Osteoblast (primary cell): Measurements from ENCODE around the gene MAGEA9. TPM values are rescaled to one million over a fixed set of nuclear protein-coding genes. Genes with fewer than 3 reads are reported as not detected.

Experiments used
- DNase-seq: peaks from one replicate; pipeline ENCODE4 v3.0.0; 2011; ENCODE audit warnings: low spot score, mixed read lengths; ENCODE audit not compliant: insufficient read length; ENCODE audit errors: missing footprints
- H2AFZ ChIP-seq: 2 replicates; pipeline ENCODE4 v1.6.0; 2011; ENCODE audit warnings: mild to moderate bottlenecking, low read length
- H3K27ac ChIP-seq: 2 replicates; pipeline ENCODE4 v1.5.1; 2011; ENCODE audit warnings: mild to moderate bottlenecking, low read depth, low read length, moderate library complexity
- H3K27me3 ChIP-seq: 2 replicates; pipeline ENCODE4 v1.6.0; 2012; ENCODE audit warnings: mild to moderate bottlenecking, control low read depth, inconsistent platforms, low read length, moderate library complexity; ENCODE audit not compliant: insufficient read depth
- H3K36me3 ChIP-seq: 2 replicates; pipeline ENCODE4 v1.5.1; 2011; ENCODE audit warnings: mild to moderate bottlenecking, low read length, control low read depth, moderate library complexity; ENCODE audit not compliant: insufficient read depth
- H3K4me1 ChIP-seq: 2 replicates; pipeline ENCODE4 v1.5.1; 2011; ENCODE audit warnings: mild to moderate bottlenecking, low read length, control low read depth, moderate library complexity; ENCODE audit not compliant: insufficient read depth
- H3K4me2 ChIP-seq: 2 replicates; pipeline ENCODE4 v1.6.0; 2011; ENCODE audit warnings: mild to moderate bottlenecking, low read length; ENCODE audit not compliant: insufficient read depth
- H3K4me3 ChIP-seq: fragments of 200-600 bp; sonication (generic); 3 replicates; pipeline ENCODE4 v1.5.1; 2012; ENCODE audit warnings: mild to moderate bottlenecking, low read length, inconsistent platforms; ENCODE audit not compliant: insufficient read depth
- H3K79me2 ChIP-seq: 2 replicates; pipeline ENCODE4 v1.6.0; 2012; ENCODE audit warnings: mild to moderate bottlenecking, low read length, control low read depth, inconsistent platforms; ENCODE audit not compliant: insufficient read depth
- H3K9me3 ChIP-seq: 2 replicates; pipeline ENCODE4 v1.5.1; 2011; ENCODE audit warnings: low read depth, low read length, control low read depth
- H4K20me1 ChIP-seq: 2 replicates; pipeline ENCODE4 v1.6.0; 2012; ENCODE audit warnings: mild to moderate bottlenecking, low read length, control low read depth; ENCODE audit not compliant: insufficient read depth
- total RNA-seq: library from RNA; depleted of rRNA; stranded (reverse); fragments of >200 nt; gene quantifications from 2 replicates; pipeline ENCODE4 v1.2.3, GENCODE V29; 2012
- TF ChIP-seq, protein P1 (sequence below): IDR thresholded peaks from 2 replicates; pipeline ENCODE4 v1.5.1; 2011; ENCODE audit warnings: mild to moderate bottlenecking, low read depth, low read length, moderate library complexity; ENCODE audit errors: extremely low read depth

MAGEA9 gene
- total RNA-seq, 1 donor: not detected

DNA sequence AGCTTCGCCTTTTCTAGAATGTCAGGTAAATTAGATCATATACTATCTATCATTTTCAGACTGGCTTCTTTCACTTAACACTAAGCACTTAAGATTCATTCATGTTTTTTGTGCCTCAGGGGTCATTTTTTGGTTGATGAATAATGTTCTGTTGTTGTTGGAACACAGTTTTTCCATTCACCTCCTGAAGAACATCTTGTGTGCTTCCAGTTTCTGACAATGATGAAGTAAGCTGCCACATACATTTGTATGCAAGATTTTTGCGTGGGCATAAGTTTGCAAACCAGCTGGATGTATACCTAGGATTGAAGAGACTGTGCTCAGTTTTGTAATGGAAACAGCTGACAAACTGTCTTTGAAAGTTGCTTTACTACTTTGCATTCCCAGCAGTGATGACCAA lies 37.6 kb downstream of the MAGEA9 start:
- Histone ChIP-seq H3K4me3 (no peak overlapping the region), H3K27me3 (no peaks in the 10 kb centered on the region), H3K27ac (no peak overlapping the region), H3K9me3 (no peaks in the 10 kb centered on the region), H3K79me2 (no peaks in the 10 kb centered on the region), H3K4me1 (no peaks in the 10 kb centered on the region), H3K36me3 (no peaks in the 10 kb centered on the region), H2AFZ (no peak overlapping the region), H3K4me2 (no peak overlapping the region), H4K20me1 (no peaks in the 10 kb centered on the region)
- no peak for DNase-seq
- TF ChIP-seq, protein P1, sequence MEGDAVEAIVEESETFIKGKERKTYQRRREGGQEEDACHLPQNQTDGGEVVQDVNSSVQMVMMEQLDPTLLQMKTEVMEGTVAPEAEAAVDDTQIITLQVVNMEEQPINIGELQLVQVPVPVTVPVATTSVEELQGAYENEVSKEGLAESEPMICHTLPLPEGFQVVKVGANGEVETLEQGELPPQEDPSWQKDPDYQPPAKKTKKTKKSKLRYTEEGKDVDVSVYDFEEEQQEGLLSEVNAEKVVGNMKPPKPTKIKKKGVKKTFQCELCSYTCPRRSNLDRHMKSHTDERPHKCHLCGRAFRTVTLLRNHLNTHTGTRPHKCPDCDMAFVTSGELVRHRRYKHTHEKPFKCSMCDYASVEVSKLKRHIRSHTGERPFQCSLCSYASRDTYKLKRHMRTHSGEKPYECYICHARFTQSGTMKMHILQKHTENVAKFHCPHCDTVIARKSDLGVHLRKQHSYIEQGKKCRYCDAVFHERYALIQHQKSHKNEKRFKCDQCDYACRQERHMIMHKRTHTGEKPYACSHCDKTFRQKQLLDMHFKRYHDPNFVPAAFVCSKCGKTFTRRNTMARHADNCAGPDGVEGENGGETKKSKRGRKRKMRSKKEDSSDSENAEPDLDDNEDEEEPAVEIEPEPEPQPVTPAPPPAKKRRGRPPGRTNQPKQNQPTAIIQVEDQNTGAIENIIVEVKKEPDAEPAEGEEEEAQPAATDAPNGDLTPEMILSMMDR: no peak

DNA sequence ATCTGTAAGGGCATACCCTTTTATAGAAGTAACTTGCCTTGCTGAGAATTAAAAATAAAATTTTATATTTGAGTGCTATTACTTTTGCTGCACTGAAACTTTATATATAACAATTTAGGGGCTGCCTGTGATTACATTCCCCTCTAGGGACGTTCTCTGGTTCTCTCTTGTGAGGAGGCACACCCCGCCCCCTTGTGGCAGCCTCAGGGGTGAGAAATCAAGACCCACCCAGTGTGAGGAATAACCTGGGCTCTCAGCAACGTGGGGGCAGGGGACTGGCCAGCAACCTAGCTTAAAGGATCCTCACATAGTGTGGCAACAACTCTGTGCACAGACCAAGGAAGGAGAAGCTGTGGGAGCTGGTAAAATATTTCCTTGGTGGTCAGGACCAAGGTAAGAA lies 43.7 kb downstream of the MAGEA9 start:
- Histone ChIP-seq H2AFZ (no peak overlapping the region), H3K27ac (no peak overlapping the region), H4K20me1 (no peaks in the 10 kb centered on the region), H3K79me2 (no peaks in the 10 kb centered on the region), H3K4me1 (no peaks in the 10 kb centered on the region), H3K36me3 (no peaks in the 10 kb centered on the region), H3K4me3 (no peak overlapping the region), H3K9me3 (no peaks in the 10 kb centered on the region), H3K27me3 (no peaks in the 10 kb centered on the region), H3K4me2 (no peak overlapping the region)
- no peak for DNase-seq
- TF ChIP-seq, protein P1: peak; percentile 23

DNA sequence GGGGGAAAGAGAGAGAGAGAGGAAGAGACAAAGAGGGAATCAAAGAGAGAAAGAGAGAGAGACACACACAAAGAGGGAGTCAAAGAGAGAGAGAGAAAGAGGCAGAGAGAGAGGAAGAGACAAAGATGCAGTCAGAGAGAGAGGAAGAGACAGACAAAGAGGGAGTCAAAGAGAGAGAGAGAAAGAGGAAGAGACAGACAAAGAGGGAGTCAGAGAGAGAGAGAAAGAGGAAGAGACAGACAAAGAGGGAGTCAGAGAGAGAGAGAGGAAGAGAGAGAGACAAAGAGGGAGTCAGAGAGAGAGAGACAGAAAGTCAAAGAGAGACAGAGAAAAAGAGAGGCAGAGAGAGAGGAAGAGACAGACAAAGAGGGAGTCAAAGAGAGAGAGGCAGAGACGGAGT lies 45.5 kb downstream of the MAGEA9 start:
- Histone ChIP-seq H2AFZ (no peak overlapping the region), H3K79me2 (no peaks in the 10 kb centered on the region), H3K27ac (no peak overlapping the region), H3K4me2 (no peak overlapping the region), H3K9me3 (no peaks in the 10 kb centered on the region), H4K20me1 (no peaks in the 10 kb centered on the region), H3K27me3 (no peaks in the 10 kb centered on the region), H3K4me3 (no peak overlapping the region), H3K36me3 (no peaks in the 10 kb centered on the region), H3K4me1 (no peaks in the 10 kb centered on the region)
- DNase-seq: no peak
- TF ChIP-seq, protein P1: no peak

DNA sequence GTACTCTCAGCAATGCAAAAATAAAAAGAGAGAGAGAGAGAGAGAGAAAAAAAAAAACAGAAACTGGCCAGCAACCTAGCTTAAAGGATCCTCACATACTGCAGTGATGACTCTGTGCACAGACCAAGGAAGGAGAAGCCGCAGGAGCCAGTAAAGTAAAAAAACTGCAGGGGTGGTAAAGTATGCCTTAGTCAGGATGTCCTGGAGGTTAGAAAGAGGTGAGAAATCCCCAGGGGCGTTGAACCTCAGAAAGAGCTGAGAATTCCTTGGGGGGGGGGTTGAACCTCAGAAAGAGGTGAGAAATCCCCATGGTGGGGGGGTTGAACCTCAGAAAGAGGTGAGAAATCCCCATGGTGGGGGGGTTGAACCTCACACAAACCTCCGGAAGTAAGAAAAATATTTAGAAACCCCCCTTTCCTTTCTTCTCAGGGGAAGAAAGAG lies 48.0 kb downstream of the MAGEA9 start:
- Histone ChIP-seq H3K4me3 (peak overlapping the region; percentile 57), H3K4me2 (peak overlapping the region; percentile 78), H2AFZ (peak overlapping the region; percentile 93), H3K36me3 (no peaks in the 10 kb centered on the region), H3K27ac (peak overlapping the region; percentile 75), H3K79me2 (no peaks in the 10 kb centered on the region), H3K4me1 (no peaks in the 10 kb centered on the region), H3K27me3 (no peaks in the 10 kb centered on the region), H3K9me3 (no peaks in the 10 kb centered on the region), H4K20me1 (no peaks in the 10 kb centered on the region)
- DNase-seq: no peak
- TF ChIP-seq, protein P1: no peak
